ENCODE data around the gene FAM3D.

FAM3D gene

DNA sequence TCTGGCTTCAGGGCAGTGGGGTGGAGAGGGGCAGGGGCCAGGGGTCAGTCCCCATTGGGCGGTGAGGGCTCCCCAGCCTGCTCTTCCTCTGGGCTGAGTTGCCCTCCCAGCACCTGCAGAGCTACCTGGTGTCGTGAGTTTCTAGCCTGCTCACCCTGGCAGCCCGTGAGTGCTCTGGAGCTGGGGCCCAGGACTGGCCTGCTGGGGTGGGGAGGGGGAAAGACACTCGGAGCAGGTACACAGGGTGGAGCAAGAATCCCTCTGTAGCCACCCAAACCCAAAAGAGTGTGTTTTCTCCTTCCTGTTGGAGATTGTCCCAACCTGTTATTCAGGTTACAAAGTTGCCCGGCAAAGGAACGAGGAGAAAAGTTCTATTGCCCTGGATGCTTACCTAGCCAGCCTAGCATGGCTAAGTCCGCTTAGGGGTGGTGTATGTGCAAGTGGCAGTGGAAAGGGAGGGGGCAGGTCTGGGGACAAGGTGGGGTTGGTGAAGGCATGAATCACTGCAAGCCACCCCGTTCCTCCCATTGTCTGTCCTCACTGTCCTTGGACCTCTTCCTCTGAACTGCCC is 8.9 kb downstream of the FAM3D start:
- Histone ChIP-seq H3K36me3 (ENCODE audit: insufficient read depth, low read length) (no peaks in the 10 kb centered on the region), H3K27me3 (ENCODE audit: insufficient read depth, low read length, poor library complexity, severe bottlenecking) (no peaks in the 10 kb centered on the region), H3K79me2 (ENCODE audit: insufficient read depth, low read length) (no peaks in the 10 kb centered on the region), H3K4me1 (ENCODE audit: insufficient read depth, low read length, poor library complexity, severe bottlenecking) (no peaks in the 10 kb centered on the region), H4K20me1 (ENCODE audit: insufficient read depth, low read length, poor library complexity, severe bottlenecking) (no peaks in the 10 kb centered on the region), H3K9ac (ENCODE audit: low read depth, low read length, poor library complexity, severe bottlenecking) (no peak overlapping the region), H3K4me3 (ENCODE audit: low read length, poor library complexity, severe bottlenecking) (no peak overlapping the region), H2AFZ (ENCODE audit: low read length) (no peak overlapping the region), H3K9me2 (replicated peaks; ENCODE audit: low read depth, low read length) (no peaks in the 10 kb centered on the region), H3K4me2 (ENCODE audit: low read depth, low read length, poor library complexity, severe bottlenecking) (no peak overlapping the region), H3K9me3 (ENCODE audit: insufficient read depth, low read depth, low read length) (no peaks in the 10 kb centered on the region), H3F3A (ENCODE audit: low read depth) (no peaks in the 10 kb centered on the region)
- no peak for TF ChIP-seq EZH2phosphoT487 (IDR thresholded peaks at IDR 0.05; ENCODE audit: borderline replicate concordance)
- TF ChIP-seq, protein P1, sequence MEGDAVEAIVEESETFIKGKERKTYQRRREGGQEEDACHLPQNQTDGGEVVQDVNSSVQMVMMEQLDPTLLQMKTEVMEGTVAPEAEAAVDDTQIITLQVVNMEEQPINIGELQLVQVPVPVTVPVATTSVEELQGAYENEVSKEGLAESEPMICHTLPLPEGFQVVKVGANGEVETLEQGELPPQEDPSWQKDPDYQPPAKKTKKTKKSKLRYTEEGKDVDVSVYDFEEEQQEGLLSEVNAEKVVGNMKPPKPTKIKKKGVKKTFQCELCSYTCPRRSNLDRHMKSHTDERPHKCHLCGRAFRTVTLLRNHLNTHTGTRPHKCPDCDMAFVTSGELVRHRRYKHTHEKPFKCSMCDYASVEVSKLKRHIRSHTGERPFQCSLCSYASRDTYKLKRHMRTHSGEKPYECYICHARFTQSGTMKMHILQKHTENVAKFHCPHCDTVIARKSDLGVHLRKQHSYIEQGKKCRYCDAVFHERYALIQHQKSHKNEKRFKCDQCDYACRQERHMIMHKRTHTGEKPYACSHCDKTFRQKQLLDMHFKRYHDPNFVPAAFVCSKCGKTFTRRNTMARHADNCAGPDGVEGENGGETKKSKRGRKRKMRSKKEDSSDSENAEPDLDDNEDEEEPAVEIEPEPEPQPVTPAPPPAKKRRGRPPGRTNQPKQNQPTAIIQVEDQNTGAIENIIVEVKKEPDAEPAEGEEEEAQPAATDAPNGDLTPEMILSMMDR (conservative IDR thresholded peaks at IDR 0.05; ENCODE audit: low read length), result no peak

DNA sequence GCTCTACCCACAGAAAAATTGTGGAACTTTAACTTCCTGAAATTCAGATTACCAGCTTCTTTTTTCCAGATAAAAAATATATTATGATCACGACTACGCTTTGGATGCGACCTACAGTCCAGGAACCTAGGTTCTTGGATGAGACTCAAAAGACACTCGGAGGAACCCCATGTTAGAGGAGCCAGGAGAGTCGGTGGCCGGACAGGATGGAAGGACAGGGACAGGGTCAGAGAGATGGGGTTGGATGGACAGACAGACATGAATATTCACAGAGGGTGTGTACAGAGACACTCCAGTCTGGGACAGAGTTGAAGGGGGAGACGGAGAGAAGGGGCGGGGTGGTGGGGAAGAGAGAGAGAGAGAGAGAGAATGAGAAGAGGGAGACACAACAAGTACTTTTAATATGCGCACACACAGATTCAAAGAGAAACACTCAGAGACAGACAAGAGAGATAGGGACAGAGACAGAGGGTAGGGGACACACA is 9.5 kb downstream of the FAM3D start:
- H3K4me2 ChIP-seq (ENCODE audit: low read depth, low read length, poor library complexity, severe bottlenecking), result no peak overlapping the region
- no peak overlapping the region for H3K4me3 ChIP-seq (ENCODE audit: low read length, poor library complexity, severe bottlenecking)
- no peaks in the 10 kb centered on the region for H3K4me1 ChIP-seq (ENCODE audit: insufficient read depth, low read length, poor library complexity, severe bottlenecking)
- H3K36me3 ChIP-seq (ENCODE audit: insufficient read depth, low read length), result no peaks in the 10 kb centered on the region
- H3K9me3 ChIP-seq (ENCODE audit: insufficient read depth, low read depth, low read length), result no peaks in the 10 kb centered on the region
- no peak overlapping the region for H3K9ac ChIP-seq (ENCODE audit: low read depth, low read length, poor library complexity, severe bottlenecking)
- no peaks in the 10 kb centered on the region for H3K79me2 ChIP-seq (ENCODE audit: insufficient read depth, low read length)
- H2AFZ ChIP-seq (ENCODE audit: low read length), result no peak overlapping the region
- TF ChIP-seq, protein P1 (conservative IDR thresholded peaks at IDR 0.05; ENCODE audit: low read length), result no peak
- TF ChIP-seq EZH2phosphoT487 (IDR thresholded peaks at IDR 0.05; ENCODE audit: borderline replicate concordance), result no peak
- no peaks in the 10 kb centered on the region for H3F3A ChIP-seq (ENCODE audit: low read depth)
- no peaks in the 10 kb centered on the region for H4K20me1 ChIP-seq (ENCODE audit: insufficient read depth, low read length, poor library complexity, severe bottlenecking)
- H3K9me2 ChIP-seq (replicated peaks; ENCODE audit: low read depth, low read length), result no peaks in the 10 kb centered on the region
- no peaks in the 10 kb centered on the region for H3K27me3 ChIP-seq (ENCODE audit: insufficient read depth, low read length, poor library complexity, severe bottlenecking)

DNA sequence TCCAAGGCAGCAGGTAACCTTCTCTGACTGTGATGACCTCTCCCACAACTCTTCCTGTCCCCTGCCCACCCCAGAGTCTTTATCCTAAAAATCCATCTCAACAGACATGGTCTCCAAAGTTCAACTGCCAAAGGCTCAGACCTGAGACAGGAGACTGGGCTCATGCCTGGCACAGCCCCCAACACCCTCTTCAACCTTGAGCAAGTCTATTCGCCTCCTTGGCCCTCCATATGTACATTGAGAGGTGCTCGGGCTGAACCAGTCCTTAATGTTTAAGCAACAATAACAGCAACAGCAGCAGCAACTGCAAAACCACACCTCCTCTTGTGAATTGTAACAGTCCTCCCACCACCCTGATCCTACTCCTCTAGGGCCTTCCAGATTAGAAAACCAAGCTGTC is 9.9 kb downstream of the FAM3D start:
- no peak overlapping the region for H3K4me3 ChIP-seq (ENCODE audit: low read length, poor library complexity, severe bottlenecking)
- H3K9me2 ChIP-seq (replicated peaks; ENCODE audit: low read depth, low read length), result no peaks in the 10 kb centered on the region
- no peak overlapping the region for H2AFZ ChIP-seq (ENCODE audit: low read length)
- H3K9ac ChIP-seq (ENCODE audit: low read depth, low read length, poor library complexity, severe bottlenecking), result no peak overlapping the region
- H3K4me2 ChIP-seq (ENCODE audit: low read depth, low read length, poor library complexity, severe bottlenecking), result no peak overlapping the region
- no peaks in the 10 kb centered on the region for H4K20me1 ChIP-seq (ENCODE audit: insufficient read depth, low read length, poor library complexity, severe bottlenecking)
- no peaks in the 10 kb centered on the region for H3F3A ChIP-seq (ENCODE audit: low read depth)
- H3K4me1 ChIP-seq (ENCODE audit: insufficient read depth, low read length, poor library complexity, severe bottlenecking), result no peaks in the 10 kb centered on the region
- no peaks in the 10 kb centered on the region for H3K27me3 ChIP-seq (ENCODE audit: insufficient read depth, low read length, poor library complexity, severe bottlenecking)
- H3K79me2 ChIP-seq (ENCODE audit: insufficient read depth, low read length), result no peaks in the 10 kb centered on the region
- TF ChIP-seq, protein P1 (conservative IDR thresholded peaks at IDR 0.05; ENCODE audit: low read length), result no peak
- no peak for TF ChIP-seq EZH2phosphoT487 (IDR thresholded peaks at IDR 0.05; ENCODE audit: borderline replicate concordance)
- no peaks in the 10 kb centered on the region for H3K9me3 ChIP-seq (ENCODE audit: insufficient read depth, low read depth, low read length)
- H3K36me3 ChIP-seq (ENCODE audit: insufficient read depth, low read length), result no peaks in the 10 kb centered on the region

Data from Loucy (cell line).